PC-9 (cell line): Measurements from ENCODE around the gene RNF19B. TPM values are rescaled to one million over a fixed set of nuclear protein-coding genes. Genes with fewer than 3 reads are reported as not detected.
A peak's percentile ranks its signal among the peaks of the same experiment; 100 is the strongest.

Source experiments
- BruUV-seq: library from RNA; stranded (reverse); fragments of 400-500 nt; replicated peaks from 2 replicates; lab custom pipeline; 2021; lab: Mats Ljungman, UMichigan
- CTCF ChIA-PET: fragments of 300-600 bp; sonication (Branson Sonifier 250); formaldehyde crosslinking; loops from one replicate; lab custom pipeline; 2022; ENCODE audit warnings: antibody characterized with exemption; lab: Charles Lee
- POLR2A ChIA-PET: fragments of 300-600 bp; sonication (Branson Sonifier 250); formaldehyde crosslinking; loops from one replicate; lab custom pipeline; 2022; ENCODE audit warnings: antibody characterized with exemption; ENCODE audit not compliant: unreplicated experiment; lab: Charles Lee
- DNase-seq, 2 experiments: peaks; one replicate each; pipeline versions ENCODE4 v3.0.0 to v3.0.0-alpha.2; 2015 to 2022; ENCODE audit warnings: mixed read lengths in 1 of 2
- H2AFZ ChIP-seq: fragments of 200-600 bp; sonication (generic); 2 replicates; pipeline ENCODE4 v1.8.1; 2017; ENCODE audit warnings: antibody characterized with exemption
- H3F3A ChIP-seq: fragments of 200-600 bp; sonication (generic); 2 replicates; pipeline ENCODE4 v1.8.1; 2017; ENCODE audit warnings: antibody characterized with exemption, mild to moderate bottlenecking, low read depth; ENCODE audit not compliant: insufficient read depth
- H3K27ac ChIP-seq: fragments of 200-600 bp; sonication (generic); 2 replicates; pipeline ENCODE4 v1.6.1; 2016; ENCODE audit warnings: mixed run types
- H3K27me3 ChIP-seq: fragments of 200-600 bp; sonication (generic); 2 replicates; pipeline ENCODE4 v1.6.1; 2016; ENCODE audit warnings: low read depth, mixed run types; ENCODE audit not compliant: insufficient read depth
- H3K36me3 ChIP-seq: fragments of 200-600 bp; sonication (generic); 2 replicates; pipeline ENCODE4 v1.6.1; 2016; ENCODE audit warnings: low read depth, mixed run types
- H3K4me1 ChIP-seq: fragments of 200-600 bp; sonication (generic); replicated peaks from 2 replicates; pipeline ENCODE4 v1.6.1; 2016; ENCODE audit warnings: mixed run types; ENCODE audit not compliant: insufficient read depth
- H3K4me2 ChIP-seq: fragments of 200-600 bp; sonication (generic); 2 replicates; pipeline ENCODE4 v1.6.1; 2017; ENCODE audit warnings: mixed run types
- H3K4me3 ChIP-seq: fragments of 200-600 bp; sonication (generic); 2 replicates; pipeline ENCODE4 v1.6.1; 2016; ENCODE audit warnings: mixed run types
- H3K79me2 ChIP-seq: fragments of 200-600 bp; sonication (generic); 2 replicates; pipeline ENCODE4 v1.6.1; 2017; ENCODE audit warnings: low read depth, mixed run types
- H3K9me2 ChIP-seq: fragments of 200-600 bp; sonication (generic); 2 replicates; pipeline ENCODE4 v1.8.1; 2017; ENCODE audit warnings: mild to moderate bottlenecking; ENCODE audit not compliant: insufficient read depth
- H3K9me3 ChIP-seq: fragments of 200-600 bp; sonication (generic); 2 replicates; pipeline ENCODE4 v1.8.1; 2016; ENCODE audit warnings: low read depth; ENCODE audit not compliant: insufficient read depth
- H4K20me1 ChIP-seq: fragments of 200-600 bp; sonication (generic); 2 replicates; pipeline ENCODE4 v1.8.1; 2017; ENCODE audit not compliant: insufficient read depth
- CTCF ChIP-seq: fragments of 200-600 bp; sonication (generic); conservative IDR thresholded peaks from 2 replicates; pipeline ENCODE4 v1.6.1; 2017; ENCODE audit warnings: mixed run types, antibody characterized with exemption, mild to moderate bottlenecking, moderate library complexity
- EZH2 ChIP-seq: fragments of 200-600 bp; sonication (generic); IDR thresholded peaks from 2 replicates; pipeline ENCODE4 v1.8.0; 2017; ENCODE audit warnings: antibody characterized with exemption, low read depth
- intact Hi-C: fragments of 100-400 bp; cut with micrococcal nuclease; formaldehyde crosslinking; loops from one replicate; pipeline ENCODE4 v1.10.0; 2022; ENCODE audit not compliant: unreplicated experiment
- total RNA-seq: library from RNA; stranded (reverse); gene quantifications from 2 replicates; pipeline ENCODE4 v1.2.3, GENCODE V29; 2021

The RNF19B gene
- total RNA-seq, 1 experiment from 2014 or later: 25.4 TPM

- intact Hi-C loops: no loop called here
- Histone ChIP-seq H3K4me3 (no peak overlapping the region), H2AFZ (no peak overlapping the region), H4K20me1 (peaks cover 3% of the 10 kb centered on the region; the same call in 1 of the 2 replicates), H3K4me2 (no peak overlapping the region), H3K36me3 (no peaks in the 10 kb centered on the region), H3K27ac (no peak overlapping the region), H3K9me3 (no peaks in the 10 kb centered on the region), H3K4me1 (peaks cover 30% of the 10 kb centered on the region), H3K9me2 (no peaks in the 10 kb centered on the region), H3F3A (peaks cover 28% of the 10 kb centered on the region), H3K27me3 (no peaks in the 10 kb centered on the region), H3K79me2 (peaks cover 81% of the 10 kb centered on the region)
- ChIA-PET POLR2A (no interaction called here), CTCF (no interaction called here)
- no peak for TF ChIP-seq CTCF
- no peak for TF ChIP-seq EZH2
- DNase-seq: no peak
- no TSS peak for BruUV-seq
Observed at GRCh38 chr1:32957017-32957416, 7.6 kb downstream of the RNF19B start.

- Histone ChIP-seq H2AFZ (no peak overlapping the region), H3K36me3 (no peaks in the 10 kb centered on the region), H3F3A (peaks cover 28% of the 10 kb centered on the region), H3K4me3 (no peak overlapping the region), H3K4me1 (peaks cover 23% of the 10 kb centered on the region), H3K4me2 (peak overlapping the region; percentile 47; the same call in 1 of the 2 replicates), H3K27me3 (no peaks in the 10 kb centered on the region), H3K27ac (peak overlapping the region; percentile 88), H4K20me1 (no peaks in the 10 kb centered on the region; the same call in 1 of the 2 replicates), H3K79me2 (peaks cover 72% of the 10 kb centered on the region), H3K9me3 (no peaks in the 10 kb centered on the region), H3K9me2 (no peaks in the 10 kb centered on the region)
- ChIA-PET POLR2A (interaction anchor here (0.6 to 0.7 kb wide), 2 partner anchors 15 to 394 kb away, joined by 3 read pairs; no protein-coding TSS in a partner anchor), CTCF (interaction anchor here (0.5 kb wide), 1 partner anchor 61 kb away, joined by 3 read pairs; no protein-coding TSS in a partner anchor)
- DNase-seq: peak in 1 of 2 experiments; percentile 87
- intact Hi-C loops: no loop called here
- TF ChIP-seq CTCF (no peak), EZH2 (no peak)
- no TSS peak for BruUV-seq
Observed at GRCh38 chr1:32954168-32954567, 10.4 kb downstream of the RNF19B start.

GRCh38 chr1:32953495-32953894 lies 11.1 kb downstream of the RNF19B start:
- Histone ChIP-seq H2AFZ (no peak overlapping the region), H3K9me3 (no peaks in the 10 kb centered on the region), H3K4me2 (peak overlapping the region; percentile 47; the same call in 1 of the 2 replicates), H3K36me3 (no peaks in the 10 kb centered on the region), H3K4me1 (peaks cover 28% of the 10 kb centered on the region), H3K9me2 (no peaks in the 10 kb centered on the region), H3F3A (peaks cover 28% of the 10 kb centered on the region), H3K27me3 (no peaks in the 10 kb centered on the region), H3K27ac (peak overlapping the region; percentile 88), H4K20me1 (no peaks in the 10 kb centered on the region; the same call in 1 of the 2 replicates), H3K4me3 (no peak overlapping the region), H3K79me2 (peaks cover 65% of the 10 kb centered on the region)
- ChIA-PET POLR2A (interaction anchor here (0.6 to 0.7 kb wide), 3 partner anchors 10 to 55 kb away, joined by 4 to 7 read pairs (median 4); no protein-coding TSS in a partner anchor), CTCF (interaction anchor here (0.6 to 0.7 kb wide), 2 partner anchors 9 to 54 kb away, joined by 3 to 7 read pairs; no protein-coding TSS in a partner anchor)
- BruUV-seq: no TSS peak
- TF ChIP-seq EZH2: no peak
- no peak for TF ChIP-seq CTCF
- DNase-seq: peak in 1 of 2 experiments; percentile 79
- intact Hi-C loops: no loop called here
